ENCODE results near the gene ARG1.

The ARG1 gene

DNA sequence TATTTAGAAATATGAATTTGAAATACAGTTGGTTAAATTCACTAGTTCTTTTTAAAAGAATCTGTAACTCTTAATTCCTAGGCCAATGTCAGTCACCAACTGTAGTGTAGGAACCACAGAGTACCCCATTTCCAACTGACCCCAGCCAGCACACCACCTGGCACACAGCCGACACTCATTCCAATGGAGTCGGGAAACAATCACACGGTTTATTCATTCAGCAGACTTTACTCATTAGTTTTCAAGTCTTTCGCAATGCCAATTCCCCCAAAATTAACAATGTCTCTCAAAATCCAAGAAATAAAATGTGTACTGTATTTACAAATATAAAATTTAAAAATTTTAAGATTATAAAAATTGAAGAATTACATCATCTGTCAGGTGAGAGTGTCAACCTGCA is 13.5 kb downstream of the ARG1 start:
- DNase-seq (ENCODE audit: low read depth): peak; percentile 2

DNA sequence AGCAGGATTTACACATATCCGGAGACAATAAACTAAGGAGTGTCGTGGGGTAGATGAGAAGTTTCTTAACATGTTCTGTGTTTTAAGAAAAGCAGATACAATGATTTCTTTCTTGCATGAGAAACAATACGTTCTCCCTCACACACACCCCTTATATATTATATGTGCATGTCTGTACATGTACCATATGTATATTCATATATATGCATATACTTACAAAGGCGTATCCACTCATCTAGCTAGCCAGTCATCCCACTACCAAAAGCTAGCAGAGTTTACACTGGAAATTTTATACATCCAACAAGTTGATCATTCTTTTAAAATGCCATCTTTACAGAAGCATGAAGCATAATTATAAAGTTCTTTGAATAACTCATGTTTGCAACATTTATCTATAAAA is 14.9 kb downstream of the ARG1 start:
- no peak for DNase-seq (ENCODE audit: low read depth)

DNA sequence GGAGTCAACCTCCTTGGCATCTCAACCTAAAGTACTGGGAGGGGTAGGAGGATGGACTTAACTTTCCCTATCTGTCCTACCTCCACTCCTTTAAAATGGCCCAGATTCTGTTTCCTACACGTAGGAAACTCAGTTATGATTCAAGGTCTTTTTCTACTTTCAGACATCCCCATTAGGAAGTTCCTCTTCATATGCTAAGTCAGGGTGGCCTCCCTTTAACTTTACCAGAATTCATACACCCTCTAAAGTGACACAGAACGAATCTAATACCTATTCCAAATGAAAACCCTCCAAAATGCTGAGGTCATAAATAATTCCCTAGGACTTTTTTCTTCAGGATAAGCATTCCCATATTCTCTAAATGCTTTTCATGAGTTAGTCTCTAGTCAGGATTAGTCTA is 15.6 kb downstream of the ARG1 start:
- no peak for DNase-seq (ENCODE audit: low read depth)

DNA sequence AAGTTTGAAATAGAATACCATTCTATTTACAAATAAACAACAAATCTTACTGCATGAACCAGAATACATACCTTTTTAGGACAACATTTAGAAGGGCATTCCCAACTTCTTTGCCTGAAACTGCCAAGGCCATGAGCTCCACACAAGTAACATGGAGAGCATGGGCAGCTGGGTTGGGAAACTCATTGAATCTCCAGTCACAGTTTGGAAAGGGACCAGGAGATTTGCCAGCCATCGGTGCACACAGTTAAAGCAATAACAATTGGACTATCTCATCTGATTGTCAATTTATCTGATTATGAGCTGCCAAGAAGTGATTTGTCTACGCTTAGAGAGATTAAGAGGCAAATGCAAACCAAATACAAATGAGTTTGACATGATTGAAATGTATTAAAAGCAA is 19.9 kb downstream of the ARG1 start:
- DNase-seq (ENCODE audit: low read depth): no peak

DNA sequence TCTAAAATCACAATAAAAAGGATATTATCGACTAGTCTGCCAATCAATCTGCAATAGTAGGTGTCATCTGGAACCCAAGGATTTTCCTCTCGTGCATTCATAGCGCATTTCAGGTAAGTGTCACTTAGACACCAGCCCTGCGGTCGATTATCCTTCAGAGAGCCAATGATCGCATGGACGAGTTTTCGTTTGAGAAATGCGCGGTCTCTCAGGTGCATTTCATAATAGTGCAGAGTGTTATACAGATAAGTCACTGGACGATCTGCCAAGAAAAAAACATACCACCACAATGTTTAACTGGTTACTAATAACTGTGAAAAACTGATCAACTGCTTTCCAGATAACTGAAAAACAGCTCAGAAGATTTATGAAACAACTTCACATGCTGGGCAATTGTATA is 21.0 kb downstream of the ARG1 start:
- no peak for DNase-seq (ENCODE audit: low read depth)

DNA sequence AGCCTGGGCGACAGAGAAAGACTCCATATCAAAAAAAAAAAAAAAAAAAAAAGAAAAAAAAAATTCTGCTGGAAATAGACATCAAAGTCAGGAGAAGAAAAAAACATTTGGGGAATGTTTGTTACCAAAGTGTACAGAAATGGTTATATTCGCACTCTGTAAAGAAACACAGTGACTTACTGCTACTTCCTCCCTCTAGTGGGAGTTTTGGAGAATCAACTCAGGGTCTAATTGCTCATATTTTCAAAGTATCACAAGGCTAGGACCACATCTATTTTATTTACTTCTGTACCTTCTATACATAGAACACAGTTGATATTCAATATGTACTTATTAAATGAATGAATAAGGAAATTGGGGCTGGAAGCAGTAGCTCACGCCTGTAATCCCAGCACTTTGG is 24.4 kb downstream of the ARG1 start:
- DNase-seq (ENCODE audit: low read depth): no peak

DNA sequence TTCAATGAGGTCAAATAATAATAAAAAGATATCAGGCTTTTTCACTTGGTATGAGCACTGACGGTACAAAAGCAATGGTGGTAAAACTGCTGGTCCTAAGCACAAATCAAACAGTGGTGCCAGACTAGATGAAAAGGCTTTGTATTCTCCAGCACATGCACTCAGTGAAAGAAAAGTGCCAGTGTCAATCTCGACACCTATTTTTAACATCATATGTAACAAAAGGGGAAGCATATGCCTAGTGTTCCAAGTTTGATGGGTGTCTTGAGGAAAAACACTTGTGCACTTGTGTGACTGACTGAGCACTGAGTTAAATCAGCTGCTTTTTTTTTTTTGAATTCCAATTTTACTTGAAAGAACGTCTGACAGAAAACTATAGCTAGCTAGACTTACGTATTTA is 27.7 kb downstream of the ARG1 start:
- DNase-seq (ENCODE audit: low read depth): no peak

DNA sequence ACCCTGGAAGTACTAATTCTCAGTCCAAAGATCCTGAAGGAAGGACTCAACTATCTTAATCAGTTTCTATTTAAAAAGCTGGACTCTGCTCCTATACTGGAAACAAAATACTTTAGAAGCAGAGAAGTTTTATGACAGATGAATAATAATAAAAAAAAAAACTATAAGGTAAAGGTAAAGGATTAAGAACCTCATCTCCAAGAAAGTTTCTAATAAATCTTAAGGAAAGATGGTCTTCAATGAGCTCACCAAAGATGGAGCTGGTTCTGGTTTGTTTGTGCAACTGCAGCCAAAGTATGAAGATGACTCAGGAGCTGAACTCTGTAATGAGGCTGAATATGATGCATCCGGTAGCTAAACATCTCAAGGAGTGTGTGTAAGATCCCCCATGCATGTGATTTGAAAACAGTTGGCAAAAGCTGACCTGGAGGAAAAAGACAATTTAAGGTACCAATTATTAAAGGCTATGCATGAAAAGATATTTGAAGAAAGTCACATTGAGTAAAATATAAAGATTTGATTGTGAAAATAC is 29.8 kb downstream of the ARG1 start:
- DNase-seq (ENCODE audit: low read depth): peak; percentile 80

DNA sequence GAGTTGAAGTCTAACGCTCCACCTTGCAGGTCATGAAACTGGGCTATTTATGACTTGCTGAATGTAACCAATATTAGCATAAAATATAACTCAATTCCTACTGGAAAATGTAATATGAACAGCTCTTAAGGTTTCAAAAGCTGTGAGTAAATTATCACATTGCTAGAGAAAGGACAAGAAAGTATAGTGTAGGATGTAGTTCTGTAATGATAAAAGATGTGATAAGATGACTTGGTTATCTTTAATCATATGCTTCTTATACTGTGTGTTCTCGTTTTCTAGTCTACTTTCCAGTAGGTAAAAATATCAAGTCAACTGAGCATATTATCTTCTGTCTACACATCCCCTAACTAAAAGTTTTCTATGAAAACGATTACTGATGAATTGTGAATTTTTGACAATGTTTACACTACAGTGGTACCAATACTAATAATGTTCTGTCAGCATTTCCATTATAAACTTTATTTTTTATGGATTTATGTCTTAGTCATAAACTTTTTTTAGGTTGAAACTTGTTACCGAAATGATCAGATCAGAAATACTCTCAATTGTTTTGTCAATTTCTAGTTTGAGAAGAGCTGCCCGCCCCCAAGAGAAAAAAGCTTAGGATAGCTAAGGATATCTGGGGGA is 40.4 kb downstream of the ARG1 start:
- DNase-seq (ENCODE audit: low read depth): no peak

DNA sequence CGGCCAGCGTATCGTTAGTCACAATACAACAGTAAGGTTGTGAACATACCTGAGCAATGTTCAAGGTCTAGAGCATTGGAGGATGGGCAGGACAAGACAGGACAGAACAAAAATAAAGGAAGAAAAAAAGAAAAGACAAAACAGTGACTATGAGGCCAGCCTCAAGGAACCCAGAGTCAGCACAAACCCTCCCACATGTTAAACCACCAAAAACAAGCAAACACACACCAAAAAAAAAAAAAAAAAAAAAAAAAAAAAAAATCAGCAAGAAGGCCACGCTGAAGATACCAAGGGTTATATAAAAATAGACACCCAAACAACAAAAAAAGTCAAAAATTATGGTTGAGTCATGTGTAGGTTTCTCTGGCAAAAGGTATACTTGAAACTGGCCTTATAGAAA is 42.2 kb downstream of the ARG1 start:
- DNase-seq (ENCODE audit: low read depth): no peak

DNA sequence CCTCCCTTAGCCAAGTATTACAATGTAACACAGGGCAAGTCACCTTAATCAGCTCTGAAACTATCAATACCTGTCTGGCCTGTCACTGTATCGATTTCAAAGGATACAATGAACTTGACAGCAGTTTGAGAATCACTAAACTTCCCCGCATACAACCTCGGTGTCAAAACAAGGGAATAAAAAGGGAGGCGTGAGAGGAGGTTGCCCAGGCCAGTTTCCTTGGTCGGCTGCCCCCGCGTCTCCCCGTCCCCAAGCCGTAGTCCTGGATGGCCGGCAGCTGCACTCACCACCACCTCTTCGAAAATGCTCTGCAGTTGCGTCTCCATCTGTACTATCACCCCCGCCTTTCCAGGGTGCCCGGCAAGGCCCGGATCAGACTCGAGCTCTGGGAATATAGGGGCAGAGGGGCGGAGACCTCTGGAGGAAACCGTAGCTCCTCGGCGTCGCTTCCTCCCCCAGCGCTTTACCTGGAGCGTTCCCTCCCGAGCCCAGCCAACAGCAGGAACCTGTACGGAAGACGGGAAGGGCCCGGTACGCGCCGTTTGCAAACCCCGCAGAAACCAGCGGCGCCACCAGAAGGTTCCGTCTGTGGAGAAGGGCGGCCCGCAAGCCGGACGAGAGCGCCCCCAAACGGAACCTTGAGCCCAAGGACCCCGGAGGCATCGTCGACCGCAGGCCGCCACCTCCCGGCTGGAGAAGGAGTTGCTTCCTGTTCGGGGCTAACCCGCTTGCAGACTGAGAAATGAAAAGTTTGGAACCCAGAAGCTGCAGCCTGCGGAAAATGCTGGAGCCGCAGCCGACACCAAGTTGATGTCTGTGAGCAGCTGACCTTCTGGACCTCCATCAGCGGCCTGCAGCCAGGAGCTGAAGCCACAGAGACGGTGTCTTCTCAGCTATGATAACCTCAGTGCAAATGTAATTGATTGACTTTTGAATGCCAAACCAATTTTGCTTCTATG is 55.0 kb downstream of the ARG1 start, which contains the start of gene MED23:
Gene MED23 (minus strand): TSS at position 519 of the 959 bp plus-strand sequence. CDS start 193 bp downstream, at position 326.
- DNase-seq (ENCODE audit: low read depth): peak; percentile 92

DNA sequence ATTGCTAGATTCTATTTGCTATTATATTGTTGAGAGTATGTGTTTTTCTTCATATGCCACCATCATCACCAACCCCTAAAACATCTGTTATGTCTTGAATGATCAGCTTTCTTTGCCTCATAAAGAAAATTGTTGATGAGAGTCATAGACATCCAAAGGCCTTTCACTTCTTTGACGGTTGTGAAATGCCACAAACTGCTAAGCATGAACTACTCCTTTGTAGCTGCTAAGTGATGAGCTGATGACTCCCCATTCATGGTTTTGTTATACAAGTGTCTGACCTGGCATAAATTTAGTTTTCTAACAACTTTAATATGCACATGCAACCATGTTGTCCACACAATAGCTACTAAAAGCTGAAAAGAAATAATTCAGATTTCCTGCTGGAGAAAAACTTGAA is 55.7 kb downstream of the ARG1 start:
- no peak for DNase-seq (ENCODE audit: low read depth)

DNA sequence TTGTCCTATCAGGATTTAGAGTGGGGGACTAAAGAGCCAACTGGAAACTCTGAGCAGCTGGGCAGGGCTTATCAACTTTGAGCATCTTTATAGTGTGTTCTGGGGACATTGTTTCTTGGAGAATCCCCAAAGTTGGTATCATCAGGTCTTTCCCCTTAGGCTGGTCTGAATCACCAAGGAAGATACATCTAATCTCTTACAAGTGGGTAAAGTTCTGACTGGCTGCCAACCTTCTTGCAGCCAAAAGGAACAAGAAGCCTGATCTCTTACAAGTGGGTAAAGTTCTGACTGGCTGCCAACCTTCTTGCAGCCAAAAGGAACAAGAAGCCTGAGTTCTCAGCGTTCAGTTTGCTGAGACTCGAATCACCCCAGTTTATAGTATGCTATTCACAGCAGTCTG is 56.6 kb downstream of the ARG1 start:
- peak; percentile 24 for DNase-seq (ENCODE audit: low read depth)

DNA sequence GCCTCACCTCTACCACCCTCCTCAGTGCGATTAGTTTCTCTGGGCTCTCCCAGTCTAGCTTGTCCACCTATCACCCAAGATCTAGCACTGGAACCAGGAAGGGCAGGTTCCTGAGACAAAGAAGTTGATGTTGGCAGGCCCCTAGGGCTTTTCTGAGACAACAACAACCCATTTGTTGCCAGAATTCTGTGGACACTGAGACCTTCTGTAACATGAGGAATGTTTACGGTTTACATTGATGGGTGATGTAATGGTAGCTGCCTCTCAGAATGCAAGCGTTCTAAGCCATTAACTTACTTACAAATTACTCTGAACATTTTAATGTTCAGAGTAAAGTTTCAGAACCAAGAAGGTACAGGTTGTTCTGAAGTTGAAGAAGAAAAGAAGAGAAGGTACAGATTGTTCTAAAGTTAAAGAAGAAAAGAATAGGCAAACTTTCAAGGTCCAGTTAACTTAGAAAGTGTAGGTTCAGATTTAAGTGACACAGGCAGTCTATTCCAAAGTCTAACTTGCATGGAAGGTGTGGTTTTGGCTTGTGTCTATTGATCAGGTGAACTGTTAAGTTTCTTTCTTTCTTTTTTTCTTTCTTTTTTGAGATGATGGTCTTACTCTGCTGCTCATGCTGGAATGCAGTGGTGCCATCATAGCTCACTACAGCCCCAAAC is 58.7 kb downstream of the ARG1 start:
- no peak for DNase-seq (ENCODE audit: low read depth)

Data from fibroblast of gingiva (primary cell).